HAP-1 (cell line): ENCODE measurements around the gene RMND5B.
"Not testable (repeated sequence)": the region's sequence is repeated elsewhere in the genome, so short reads cannot be mapped to it uniquely, and the experiment has no call there.

Source experiments
- DNase-seq, 2 experiments: peaks; one replicate each; pipeline ENCODE4 v3.0.0-alpha.2; 2016 to 2020; ENCODE audit warnings: low spot score in 2 of 2
- H3K27me3 ChIP-seq: fragments of 250-450 bp; sonication (Bioruptor Pico); 2 replicates; pipeline ENCODE4 v1.5.1; 2020; ENCODE audit warnings: low read depth, mild to moderate bottlenecking, moderate library complexity
- H3K36me3 ChIP-seq: fragments of 250-450 bp; sonication (Bioruptor Pico); replicated peaks from 2 replicates; pipeline ENCODE4 v1.5.1; 2020; ENCODE audit warnings: mild to moderate bottlenecking
- H3K4me1 ChIP-seq: fragments of 250-450 bp; sonication (Bioruptor Pico); 2 replicates; pipeline ENCODE4 v1.5.1; 2020; ENCODE audit warnings: mild to moderate bottlenecking
- H3K4me3 ChIP-seq: fragments of 250-450 bp; sonication (Bioruptor Pico); 2 replicates; pipeline ENCODE4 v1.5.1; 2020; ENCODE audit warnings: mild to moderate bottlenecking, moderate library complexity
- H3K9me3 ChIP-seq: fragments of 250-450 bp; sonication (Bioruptor Pico); 2 replicates; pipeline ENCODE4 v1.5.1; 2020; ENCODE audit warnings: mild to moderate bottlenecking, moderate library complexity
- in situ Hi-C: fragments of 300-500 bp; cut with MboI; formaldehyde crosslinking; loops from 3 replicates; pipeline ENCODE4 v1.14.3; 2020; ENCODE audit warnings: low sequenced_read_pairs, inconsistent platforms, mixed read lengths

RMND5B gene

GRCh38 chr5:178130576-178131445 is at the start of gene RMND5B:
TSS of gene RMND5B (plus strand) at chr5:178131014. CDS start at chr5:178138120, 7,106 bp downstream.
- H3K36me3 ChIP-seq = peaks cover 16% of the 10 kb centered on the region
- H3K9me3 ChIP-seq = no peaks in the 10 kb centered on the region
- peaks cover 20% of the 10 kb centered on the region for H3K4me1 ChIP-seq
- peak; percentile 69 to 90 for DNase-seq
- H3K4me3 ChIP-seq = peak within 1 kb of the TSS; percentile 88
- no peaks in the 10 kb centered on the region for H3K27me3 ChIP-seq
- in situ Hi-C loops = no loop called here

GRCh38 chr5:178081571-178082243 is 49.1 kb upstream of the RMND5B start:
- no peaks in the 10 kb centered on the region for H3K27me3 ChIP-seq
- DNase-seq = no peak
- no peaks in the 10 kb centered on the region for H3K4me1 ChIP-seq
- no peaks in the 10 kb centered on the region for H3K36me3 ChIP-seq
- no peaks in the 10 kb centered on the region for H3K9me3 ChIP-seq
- H3K4me3 ChIP-seq = no peak overlapping the region
- in situ Hi-C loops = loop anchor here (5.0 kb wide), 1 partner anchor 81 kb away; no protein-coding TSS in a partner anchor

GRCh38 chr5:178083922-178084321 is 46.9 kb upstream of the RMND5B start:
- Histone ChIP-seq H3K27me3 (no peaks in the 10 kb centered on the region), H3K4me1 (no peaks in the 10 kb centered on the region), H3K4me3 (no peak overlapping the region), H3K9me3 (no peaks in the 10 kb centered on the region), H3K36me3 (no peaks in the 10 kb centered on the region)
- in situ Hi-C loops = loop anchor here (5.0 kb wide), 1 partner anchor 78 kb away; no protein-coding TSS in a partner anchor
- DNase-seq = no peak

GRCh38 chr5:178085316-178085715 is 45.5 kb upstream of the RMND5B start:
- Histone ChIP-seq H3K4me1 (no peaks in the 10 kb centered on the region), H3K4me3 (no peak overlapping the region), H3K27me3 (no peaks in the 10 kb centered on the region), H3K9me3 (no peaks in the 10 kb centered on the region), H3K36me3 (no peaks in the 10 kb centered on the region)
- in situ Hi-C loops = no loop called here
- DNase-seq = no peak

- Histone ChIP-seq H3K4me3 (no peak overlapping the region), H3K4me1 (no peaks in the 10 kb centered on the region), H3K27me3 (no peaks in the 10 kb centered on the region), H3K9me3 (no peaks in the 10 kb centered on the region; the same call in 1 of the 2 replicates), H3K36me3 (no peaks in the 10 kb centered on the region)
- in situ Hi-C loops = no loop called here
- no peak for DNase-seq
These were observed 44.5 kb upstream of the RMND5B start for GRCh38 chr5:178086266-178086665.

GRCh38 chr5:178087199-178087598 is 43.6 kb upstream of the RMND5B start:
- H3K4me3 ChIP-seq, in situ Hi-C loops, H3K27me3 ChIP-seq, DNase-seq, H3K36me3 ChIP-seq, H3K4me1 ChIP-seq, H3K9me3 ChIP-seq: not testable (repeated sequence)

- H3K4me1 ChIP-seq = no peaks in the 10 kb centered on the region
- no peaks in the 10 kb centered on the region for H3K27me3 ChIP-seq
- DNase-seq = no peak
- peaks cover 4% of the 10 kb centered on the region; the same call in 1 of the 2 replicates for H3K9me3 ChIP-seq
- H3K4me3 ChIP-seq = no peak overlapping the region
- in situ Hi-C loops = no loop called here
- H3K36me3 ChIP-seq = no peaks in the 10 kb centered on the region
These were observed 40.0 kb upstream of the RMND5B start for GRCh38 chr5:178090856-178091255.

- no peak overlapping the region for H3K4me3 ChIP-seq
- no peak for DNase-seq
- in situ Hi-C loops = no loop called here
- no peaks in the 10 kb centered on the region for H3K4me1 ChIP-seq
- H3K9me3 ChIP-seq = peaks cover 4% of the 10 kb centered on the region; the same call in 1 of the 2 replicates
- no peaks in the 10 kb centered on the region for H3K36me3 ChIP-seq
- H3K27me3 ChIP-seq = no peaks in the 10 kb centered on the region
These were observed 37.7 kb upstream of the RMND5B start for GRCh38 chr5:178093134-178093533.

- peaks cover 4% of the 10 kb centered on the region; the same call in 1 of the 2 replicates for H3K9me3 ChIP-seq
- H3K4me1 ChIP-seq = no peaks in the 10 kb centered on the region
- in situ Hi-C loops = no loop called here
- no peaks in the 10 kb centered on the region for H3K27me3 ChIP-seq
- DNase-seq = no peak
- no peak overlapping the region for H3K4me3 ChIP-seq
- no peaks in the 10 kb centered on the region for H3K36me3 ChIP-seq
These were observed 36.5 kb upstream of the RMND5B start for GRCh38 chr5:178094345-178094744.

- H3K4me1 ChIP-seq = no peaks in the 10 kb centered on the region
- in situ Hi-C loops = no loop called here
These were observed 32.1 kb upstream of the RMND5B start for GRCh38 chr5:178098685-178099084.

GRCh38 chr5:178103612-178104011 is 27.2 kb upstream of the RMND5B start:
- H3K4me1 ChIP-seq = no peaks in the 10 kb centered on the region
- no peaks in the 10 kb centered on the region for H3K36me3 ChIP-seq
- in situ Hi-C loops = no loop called here

More at GRCh38 chr5:178098685-178099084, 32.1 kb upstream of the RMND5B start:
- Histone ChIP-seq H3K27me3 (no peaks in the 10 kb centered on the region), H3K36me3 (no peaks in the 10 kb centered on the region), H3K4me3 (no peak overlapping the region), H3K9me3 (no peaks in the 10 kb centered on the region)
- DNase-seq = no peak

GRCh38 chr5:178104492-178104891 is 26.3 kb upstream of the RMND5B start:
- no peak overlapping the region for H3K4me3 ChIP-seq
- no peaks in the 10 kb centered on the region for H3K4me1 ChIP-seq
- no peaks in the 10 kb centered on the region for H3K9me3 ChIP-seq
- no peaks in the 10 kb centered on the region for H3K27me3 ChIP-seq
- in situ Hi-C loops = no loop called here
- no peak for DNase-seq
- no peaks in the 10 kb centered on the region for H3K36me3 ChIP-seq

More at GRCh38 chr5:178103612-178104011, 27.2 kb upstream of the RMND5B start:
- DNase-seq = no peak
- H3K9me3 ChIP-seq = no peaks in the 10 kb centered on the region
- no peaks in the 10 kb centered on the region for H3K27me3 ChIP-seq
- H3K4me3 ChIP-seq = no peak overlapping the region

GRCh38 chr5:178106086-178106485 is 24.7 kb upstream of the RMND5B start:
- in situ Hi-C loops = no loop called here
- no peak for DNase-seq
- no peaks in the 10 kb centered on the region for H3K4me1 ChIP-seq

More at GRCh38 chr5:178106086-178106485, 24.7 kb upstream of the RMND5B start:
- Histone ChIP-seq H3K9me3 (no peaks in the 10 kb centered on the region), H3K27me3 (no peaks in the 10 kb centered on the region), H3K36me3 (no peaks in the 10 kb centered on the region), H3K4me3 (no peak overlapping the region)
